Stimulated activated naive CD4-positive, alpha-beta T cell treated with Interleukin-2 at 50 U/mL for 16 hours (primary cell): ENCODE measurements around the gene BANF1.

Experiments
- DNase-seq: peaks from one replicate; lab custom pipeline; 2025; lab: John Stamatoyannopoulos, UW

Gene BANF1

DNA sequence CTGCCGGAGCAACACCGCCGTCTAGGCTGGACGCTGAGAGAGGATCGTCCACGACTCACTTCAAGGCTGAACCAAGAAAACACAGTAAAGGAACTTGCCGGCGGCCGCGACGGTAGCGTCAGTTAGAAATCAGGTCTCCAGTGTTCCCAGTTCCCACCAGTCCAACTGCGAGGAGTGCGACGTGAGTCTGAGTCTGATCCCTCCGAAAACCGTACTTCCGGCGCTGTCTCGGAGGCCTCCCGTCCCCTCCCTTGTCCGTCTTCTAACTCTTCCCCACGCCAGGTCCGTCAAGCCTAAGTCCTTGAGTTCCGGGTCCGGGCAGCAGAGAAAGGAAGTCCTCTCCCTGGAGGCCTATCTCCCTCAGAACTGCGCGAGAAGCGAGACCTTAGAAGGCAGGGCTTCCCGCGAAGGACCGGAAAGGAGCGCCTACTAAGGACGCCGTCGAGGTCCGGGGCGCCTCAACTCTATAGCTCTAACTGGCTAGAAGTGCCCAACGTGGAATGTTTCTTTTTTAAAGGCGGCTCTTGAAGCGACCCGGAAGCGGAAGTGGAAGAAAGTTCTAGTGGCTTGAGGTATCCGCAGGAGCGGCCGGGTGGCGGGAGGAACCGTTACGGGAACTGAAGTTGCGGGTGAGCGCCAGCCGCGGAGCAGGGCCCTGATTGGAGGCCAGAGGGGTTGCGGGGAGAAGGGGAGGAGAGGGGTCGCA lies at the start of gene BANF1, which contains the start of gene EIF1AD:
Gene BANF1 (plus strand): TSS at position 562 of the 706 bp plus-strand sequence. CDS start 748 bp downstream, outside the sequence.
Gene EIF1AD (minus strand): TSS at position 216 of the 706 bp plus-strand sequence. CDS start 1,768 bp downstream, outside the sequence.
- peak; percentile 90 for DNase-seq

- no peak for DNase-seq
These were observed 48.8 kb upstream of the BANF1 start for GRCh38 chr11:65953471-65953870.

- no peak for DNase-seq
These were observed 47.5 kb upstream of the BANF1 start for GRCh38 chr11:65954771-65955170.

DNA sequence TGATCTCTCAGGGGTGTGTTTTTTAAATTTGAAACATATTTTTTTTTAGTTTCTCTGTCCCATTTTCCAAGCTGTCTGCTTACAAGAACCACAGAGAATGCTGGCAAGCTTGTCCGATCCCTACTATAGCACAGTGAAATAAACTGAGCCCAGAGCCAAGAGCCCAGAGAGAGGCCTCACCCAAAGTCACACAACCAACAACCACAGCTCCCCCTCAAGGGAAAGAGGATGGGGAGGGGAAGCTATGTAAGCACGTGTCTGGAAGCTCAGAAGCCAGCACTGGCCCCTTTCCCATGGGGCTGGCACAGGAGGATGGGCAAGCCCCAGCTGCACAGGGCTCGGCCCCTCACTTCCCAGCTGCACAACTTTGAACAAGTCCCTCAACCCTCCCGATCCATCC lies 44.0 kb upstream of the BANF1 start:
- DNase-seq, result no peak

DNA sequence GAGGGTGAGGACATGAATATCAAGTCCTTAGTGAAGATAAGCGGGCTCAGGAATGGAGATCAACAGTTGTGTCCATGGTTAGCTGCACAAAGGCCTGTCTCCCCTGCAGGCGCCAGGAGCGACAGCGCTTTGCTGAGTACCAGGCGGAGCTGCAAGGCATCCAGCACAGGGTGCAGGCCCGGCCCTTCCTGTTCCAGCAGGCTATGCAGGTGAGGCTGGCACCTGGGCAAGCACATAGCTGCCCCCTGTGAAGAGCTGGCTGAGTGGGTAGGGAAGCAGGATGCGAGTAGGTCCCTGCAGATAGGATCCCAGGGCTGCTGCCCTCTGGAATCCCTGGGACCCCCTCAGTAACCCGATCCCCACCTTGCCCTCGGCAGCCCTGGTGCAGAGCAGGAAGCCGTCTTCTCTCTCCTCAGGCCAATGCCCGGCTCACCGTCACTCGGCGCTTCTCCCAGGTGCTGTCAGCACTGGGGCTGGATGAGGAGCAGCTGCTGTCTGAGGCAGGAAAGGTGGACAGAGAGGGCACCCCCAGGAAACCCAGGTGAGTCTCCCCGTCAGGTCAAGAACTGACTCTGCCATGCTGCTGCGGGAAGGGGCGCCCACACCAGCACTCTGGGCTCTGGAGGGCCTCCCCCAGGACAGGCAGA lies 43.4 kb upstream of the BANF1 start:
- DNase-seq, result no peak

DNA sequence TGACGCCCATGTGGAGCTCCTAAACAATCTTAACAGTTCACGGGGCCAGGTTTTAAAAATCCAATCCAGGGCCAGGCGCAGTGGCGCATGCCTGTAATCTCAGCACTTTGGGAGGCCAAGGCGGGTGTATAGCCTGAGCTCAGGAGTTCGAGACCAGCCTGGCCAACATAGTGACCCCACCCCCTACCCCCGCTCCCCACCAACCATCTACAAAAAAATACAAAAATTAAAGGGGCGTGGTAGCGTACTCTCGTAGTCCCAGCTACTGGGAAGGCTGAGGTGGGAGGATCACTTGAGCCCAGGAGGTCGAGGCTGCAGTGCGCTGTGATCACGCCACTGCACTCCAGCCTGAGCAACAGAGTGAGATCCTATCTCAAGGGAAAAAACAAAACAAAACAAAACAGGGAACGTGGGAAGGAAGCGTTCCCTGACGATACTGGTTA lies 41.5 kb upstream of the BANF1 start:
- DNase-seq, result no peak

DNA sequence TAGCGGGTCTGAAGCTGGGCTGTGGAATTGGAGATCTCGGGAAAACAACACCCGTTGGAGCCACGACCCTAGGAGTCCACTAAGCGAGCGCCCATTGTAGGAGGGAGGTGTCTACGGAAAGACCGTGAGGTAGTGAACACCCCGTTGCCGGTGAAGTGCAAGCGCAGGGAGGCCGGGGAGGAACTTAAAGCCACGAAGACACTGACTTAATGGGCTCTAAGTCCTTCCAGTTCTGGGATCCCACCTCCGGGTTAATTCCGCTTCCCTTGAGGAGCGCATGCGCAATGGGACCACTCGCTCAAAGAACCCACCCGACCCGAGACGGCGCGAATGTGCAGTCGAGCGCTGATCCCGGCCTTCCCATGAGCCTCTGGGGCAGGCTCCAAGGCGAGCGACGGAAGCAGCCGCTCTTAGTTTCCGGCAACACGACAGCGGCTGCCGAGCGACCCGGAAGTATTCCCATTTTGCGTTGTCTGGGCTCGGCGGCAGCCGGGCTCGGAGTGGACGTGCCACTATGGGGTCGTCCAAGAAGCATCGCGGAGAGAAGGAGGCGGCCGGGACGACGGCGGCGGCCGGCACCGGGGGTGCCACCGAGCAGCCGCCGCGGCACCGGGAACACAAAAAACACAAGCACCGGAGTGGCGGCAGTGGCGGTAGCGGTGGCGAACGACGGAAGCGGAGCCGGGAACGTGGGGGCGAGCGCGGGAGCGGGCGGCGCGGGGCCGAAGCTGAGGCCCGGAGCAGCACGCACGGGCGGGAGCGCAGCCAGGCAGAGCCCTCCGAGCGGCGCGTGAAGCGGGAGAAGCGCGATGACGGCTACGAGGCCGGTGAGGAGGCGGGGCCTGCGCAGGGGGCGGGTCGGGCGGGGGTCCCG lies 40.8 kb upstream of the BANF1 start, which contains the start of gene SART1:
Gene SART1 (plus strand): TSS at position 468 of the 874 bp plus-strand sequence. CDS start 47 bp downstream, at position 515.
- peak; percentile 95 for DNase-seq

GRCh38 chr11:65962141-65962564 lies 40.1 kb upstream of the BANF1 start:
- no peak for DNase-seq

DNA sequence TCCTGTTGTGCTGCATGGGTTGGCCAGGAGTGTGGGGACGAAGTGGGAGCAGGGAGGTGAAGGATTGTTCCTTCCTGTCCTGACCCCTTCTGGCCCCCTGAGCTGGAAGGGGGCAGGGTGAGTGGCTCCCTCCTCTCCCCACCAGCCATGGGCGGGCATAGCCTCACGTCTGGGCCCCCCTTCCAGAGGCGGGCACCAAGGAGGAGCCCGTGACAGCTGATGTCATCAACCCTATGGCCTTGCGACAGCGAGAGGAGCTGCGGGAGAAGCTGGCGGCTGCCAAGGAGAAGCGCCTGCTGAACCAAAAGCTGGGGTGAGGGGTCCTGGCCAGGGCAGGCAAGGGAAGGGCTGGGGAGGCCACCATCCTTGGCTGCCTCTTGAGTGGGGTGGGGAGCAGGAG lies 37.4 kb upstream of the BANF1 start:
- DNase-seq, result no peak

- no peak for DNase-seq
These were observed 36.1 kb upstream of the BANF1 start for GRCh38 chr11:65965986-65966762.

- no peak for DNase-seq
These were observed 34.9 kb upstream of the BANF1 start for GRCh38 chr11:65967329-65967934.

DNA sequence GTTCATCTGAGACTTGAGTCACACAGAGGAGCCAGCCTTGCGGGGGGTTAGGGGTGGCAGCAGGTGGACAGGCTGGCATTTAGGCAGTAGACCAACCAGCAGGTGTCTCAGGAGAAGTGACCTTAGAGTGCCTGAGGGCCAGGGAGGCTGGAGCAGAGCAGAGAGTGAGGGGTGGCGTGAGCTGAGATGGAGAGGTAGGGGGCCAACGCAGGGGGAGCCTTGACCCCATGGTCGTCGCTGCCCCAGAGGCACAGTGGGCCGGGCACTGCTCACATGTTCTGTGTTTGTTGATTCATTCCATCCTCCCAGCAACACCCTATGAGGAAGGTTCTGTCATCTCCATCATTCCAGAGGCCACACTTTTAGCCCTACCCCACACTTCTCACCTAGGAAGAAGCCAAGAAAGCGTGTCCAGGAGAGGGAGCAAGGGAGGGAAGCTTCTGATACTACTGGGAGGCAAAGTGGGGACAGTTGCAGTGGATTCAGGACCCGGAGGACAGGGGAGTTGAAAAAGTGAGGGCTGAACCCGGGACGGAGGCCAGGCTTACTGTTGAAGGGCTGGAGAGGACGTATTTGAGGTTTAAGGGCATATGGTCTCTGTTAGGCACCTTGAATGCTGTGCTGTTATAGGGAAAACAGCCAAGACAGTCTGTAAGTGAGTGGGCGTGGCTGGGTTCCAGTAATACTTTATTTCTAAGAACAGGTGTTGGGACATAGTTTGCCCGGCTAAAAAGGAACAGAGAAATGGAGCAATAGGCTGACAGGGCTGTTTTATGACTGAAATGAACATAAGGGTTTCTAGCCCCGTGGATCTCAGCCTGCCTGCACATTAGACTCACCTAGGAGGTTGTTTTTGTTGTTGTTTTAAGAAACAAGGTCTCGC lies 33.5 kb upstream of the BANF1 start:
- DNase-seq, result no peak

DNA sequence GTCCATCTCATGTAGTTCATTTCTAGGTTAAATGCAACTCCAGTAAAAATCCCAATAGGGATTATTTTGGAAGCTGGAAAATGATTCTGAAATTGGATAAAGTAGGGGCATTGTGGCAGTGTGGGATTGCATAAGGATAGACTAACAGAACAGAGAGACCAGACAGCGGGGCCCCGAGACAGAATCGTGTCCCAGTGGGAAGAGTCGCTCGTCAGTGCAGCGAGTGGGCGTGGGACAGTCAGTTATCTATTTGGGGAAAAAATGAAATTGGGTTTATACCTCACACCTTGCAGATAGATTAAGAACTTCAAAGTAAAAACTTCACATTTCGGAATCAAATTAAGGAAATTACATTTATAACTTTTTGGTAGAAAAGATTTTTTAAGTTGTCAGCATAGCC lies 30.2 kb upstream of the BANF1 start:
- no peak for DNase-seq

- DNase-seq, result no peak
These were observed 28.7 kb upstream of the BANF1 start for GRCh38 chr11:65973439-65974110.

GRCh38 chr11:65975771-65976170 lies 26.5 kb upstream of the BANF1 start:
- DNase-seq, result no peak

DNA sequence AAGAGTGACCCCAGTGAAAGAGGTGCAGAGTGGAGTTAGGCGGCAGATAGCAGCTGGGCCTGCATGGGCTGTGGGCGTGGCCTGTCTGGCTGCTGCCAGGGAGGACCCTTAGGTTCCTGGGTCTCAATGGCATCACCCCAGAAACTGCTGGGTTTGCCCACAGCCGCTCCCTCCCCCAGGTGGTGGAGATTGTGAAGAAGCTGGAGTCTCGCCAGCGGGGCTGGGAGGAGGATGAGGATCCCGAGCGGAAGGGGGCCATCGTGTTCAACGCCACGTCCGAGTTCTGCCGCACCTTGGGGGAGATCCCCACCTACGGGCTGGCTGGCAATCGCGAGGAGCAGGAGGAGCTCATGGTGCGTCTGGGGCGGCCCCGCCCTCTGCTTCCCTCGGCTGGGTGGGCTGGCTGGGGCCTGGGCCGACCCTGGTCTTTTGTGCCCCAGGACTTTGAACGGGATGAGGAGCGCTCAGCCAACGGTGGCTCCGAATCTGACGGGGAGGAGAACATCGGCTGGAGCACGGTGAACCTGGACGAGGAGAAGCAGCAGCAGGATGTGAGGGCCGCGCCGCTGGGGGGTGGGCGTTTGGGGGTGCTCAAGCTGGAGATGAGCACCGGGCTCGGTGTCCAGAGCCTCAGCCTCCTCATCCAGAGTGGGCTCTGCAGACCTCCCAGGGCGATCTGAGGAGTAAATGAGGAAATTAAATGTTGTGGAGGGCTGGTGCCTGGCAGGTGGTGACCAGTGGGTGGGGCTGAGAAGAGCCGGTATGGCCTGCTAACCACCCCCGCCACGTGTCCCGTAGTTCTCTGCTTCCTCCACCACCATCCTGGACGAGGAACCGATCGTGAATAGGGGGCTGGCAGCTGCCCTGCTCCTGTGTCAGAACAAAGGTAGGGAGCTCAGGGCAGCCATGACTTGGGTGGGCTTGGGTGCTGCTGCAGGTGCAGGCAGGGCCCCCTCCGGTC lies 25.8 kb upstream of the BANF1 start:
- DNase-seq, result no peak

DNA sequence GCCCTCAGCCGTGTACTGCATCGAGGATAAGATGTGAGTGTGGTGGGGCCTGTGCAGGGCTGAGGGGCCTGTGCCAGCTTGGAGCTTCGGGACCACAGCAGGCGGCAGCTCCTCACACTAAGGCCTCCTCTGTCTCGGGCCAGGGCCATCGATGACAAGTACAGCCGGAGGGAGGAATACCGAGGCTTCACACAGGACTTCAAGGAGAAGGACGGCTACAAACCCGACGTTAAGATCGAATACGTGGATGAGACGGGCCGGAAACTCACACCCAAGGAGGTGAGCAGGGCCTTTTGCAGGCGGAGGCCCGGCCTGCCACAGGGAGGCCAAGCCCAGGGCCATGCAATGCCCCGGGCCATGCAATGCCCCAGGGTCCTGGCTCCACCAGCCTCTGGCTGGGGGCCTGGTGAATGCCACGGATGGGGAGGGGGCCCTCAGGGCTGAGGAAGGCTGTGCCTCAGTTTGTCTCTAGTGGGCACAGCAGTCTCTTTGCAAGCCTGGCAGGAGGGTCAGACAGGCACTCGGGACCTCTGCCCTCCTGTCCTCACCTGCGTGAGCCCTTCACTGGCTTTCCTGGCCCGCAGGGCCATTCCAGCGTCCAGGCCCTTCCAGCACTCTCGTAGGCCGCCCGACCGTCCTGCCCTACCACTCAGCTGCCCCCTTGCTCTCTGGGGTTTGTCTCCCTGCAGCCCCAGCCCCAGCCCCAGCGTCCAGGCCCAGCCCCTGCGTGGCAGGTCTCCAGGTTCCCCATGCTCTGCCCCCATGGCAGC lies 24.5 kb upstream of the BANF1 start:
- no peak for DNase-seq
